Kidney epithelial cell (primary cell): Measurements from ENCODE around the gene GRK3. TPM values are rescaled to one million over a fixed set of nuclear protein-coding genes. Genes with fewer than 3 reads are reported as not detected.
A peak's percentile ranks its signal among the peaks of the same experiment; 100 is the strongest.
"Not testable (repeated sequence)": the region's sequence is repeated elsewhere in the genome, so short reads cannot be mapped to it uniquely, and the experiment has no call there.

Experiments used
- DNase-seq: peaks from one replicate; pipeline ENCODE4 v3.0.0-alpha.2; 2010; ENCODE audit warnings: low read depth
- H3K27me3 ChIP-seq: 2 replicates; pipeline ENCODE4 v1.6.0; 2011; ENCODE audit warnings: low read length; ENCODE audit not compliant: control insufficient read depth, insufficient read depth
- H3K36me3 ChIP-seq: 2 replicates; pipeline ENCODE4 v1.5.1; 2011; ENCODE audit warnings: low read length; ENCODE audit not compliant: control insufficient read depth, insufficient read depth
- H3K4me3 ChIP-seq: 2 replicates; pipeline ENCODE4 v1.5.1; 2011; ENCODE audit warnings: low read depth, mild to moderate bottlenecking, control low read depth, low read length
- total RNA-seq: library from RNA; depleted of rRNA; stranded (reverse); fragments of >200 nt; gene quantifications from 2 replicates; pipeline ENCODE4 v1.2.3, GENCODE V29; 2015
- TF ChIP-seq, protein P1 (sequence below): IDR thresholded peaks from 2 replicates; pipeline ENCODE4 v1.5.1; 2011; ENCODE audit warnings: mild to moderate bottlenecking, moderate library complexity, low read length, control low read depth, inconsistent platforms; ENCODE audit not compliant: insufficient read depth, poor library complexity, severe bottlenecking

Gene GRK3
- 5.8 and 7.6 TPM in 2 replicates for total RNA-seq

DNA sequence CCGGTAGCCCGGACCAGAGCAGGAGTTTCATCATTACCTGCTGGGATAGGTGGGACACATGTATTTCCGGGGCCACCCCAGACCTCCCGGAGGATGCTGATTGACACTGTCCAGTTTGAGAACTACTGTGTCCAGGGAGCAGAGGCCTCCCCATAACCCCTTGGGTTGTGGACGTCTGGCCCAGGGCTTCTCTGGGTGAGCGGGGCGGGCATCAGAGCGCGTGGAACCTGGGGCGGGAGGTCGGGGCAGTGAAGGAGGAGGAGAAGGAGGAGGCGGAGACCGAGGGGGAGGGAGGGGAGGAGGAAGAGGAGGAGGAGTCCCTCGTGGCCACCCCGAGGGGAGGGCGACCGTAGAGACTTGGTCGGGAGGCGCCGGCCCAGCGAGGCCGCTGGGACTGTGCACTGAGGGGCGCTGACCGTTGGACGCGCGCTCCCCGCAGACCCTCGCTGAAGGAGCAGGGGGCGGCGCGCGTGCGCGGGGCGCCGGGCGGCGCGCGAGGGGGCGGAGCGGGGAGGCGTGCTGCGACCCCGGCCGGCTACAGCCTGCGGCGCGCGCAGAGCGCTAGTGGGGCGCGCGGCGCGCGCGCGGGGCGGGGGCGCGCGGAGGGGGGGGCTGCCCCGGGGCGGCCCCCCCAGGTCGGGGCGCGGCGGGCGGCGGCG, at the start of gene GRK3:
Gene GRK3, plus strand, starts transcription at position 356 of the 659 bp plus-strand sequence. CDS start 366 bp downstream, outside the sequence.
- H3K4me3 ChIP-seq: peak within 1 kb of the TSS; percentile 59
- no peaks in the 10 kb centered on the region for H3K36me3 ChIP-seq
- H3K27me3 ChIP-seq: peaks cover 14% of the 10 kb centered on the region
- no peak for DNase-seq
- TF ChIP-seq, protein P1, sequence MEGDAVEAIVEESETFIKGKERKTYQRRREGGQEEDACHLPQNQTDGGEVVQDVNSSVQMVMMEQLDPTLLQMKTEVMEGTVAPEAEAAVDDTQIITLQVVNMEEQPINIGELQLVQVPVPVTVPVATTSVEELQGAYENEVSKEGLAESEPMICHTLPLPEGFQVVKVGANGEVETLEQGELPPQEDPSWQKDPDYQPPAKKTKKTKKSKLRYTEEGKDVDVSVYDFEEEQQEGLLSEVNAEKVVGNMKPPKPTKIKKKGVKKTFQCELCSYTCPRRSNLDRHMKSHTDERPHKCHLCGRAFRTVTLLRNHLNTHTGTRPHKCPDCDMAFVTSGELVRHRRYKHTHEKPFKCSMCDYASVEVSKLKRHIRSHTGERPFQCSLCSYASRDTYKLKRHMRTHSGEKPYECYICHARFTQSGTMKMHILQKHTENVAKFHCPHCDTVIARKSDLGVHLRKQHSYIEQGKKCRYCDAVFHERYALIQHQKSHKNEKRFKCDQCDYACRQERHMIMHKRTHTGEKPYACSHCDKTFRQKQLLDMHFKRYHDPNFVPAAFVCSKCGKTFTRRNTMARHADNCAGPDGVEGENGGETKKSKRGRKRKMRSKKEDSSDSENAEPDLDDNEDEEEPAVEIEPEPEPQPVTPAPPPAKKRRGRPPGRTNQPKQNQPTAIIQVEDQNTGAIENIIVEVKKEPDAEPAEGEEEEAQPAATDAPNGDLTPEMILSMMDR: no peak

DNA sequence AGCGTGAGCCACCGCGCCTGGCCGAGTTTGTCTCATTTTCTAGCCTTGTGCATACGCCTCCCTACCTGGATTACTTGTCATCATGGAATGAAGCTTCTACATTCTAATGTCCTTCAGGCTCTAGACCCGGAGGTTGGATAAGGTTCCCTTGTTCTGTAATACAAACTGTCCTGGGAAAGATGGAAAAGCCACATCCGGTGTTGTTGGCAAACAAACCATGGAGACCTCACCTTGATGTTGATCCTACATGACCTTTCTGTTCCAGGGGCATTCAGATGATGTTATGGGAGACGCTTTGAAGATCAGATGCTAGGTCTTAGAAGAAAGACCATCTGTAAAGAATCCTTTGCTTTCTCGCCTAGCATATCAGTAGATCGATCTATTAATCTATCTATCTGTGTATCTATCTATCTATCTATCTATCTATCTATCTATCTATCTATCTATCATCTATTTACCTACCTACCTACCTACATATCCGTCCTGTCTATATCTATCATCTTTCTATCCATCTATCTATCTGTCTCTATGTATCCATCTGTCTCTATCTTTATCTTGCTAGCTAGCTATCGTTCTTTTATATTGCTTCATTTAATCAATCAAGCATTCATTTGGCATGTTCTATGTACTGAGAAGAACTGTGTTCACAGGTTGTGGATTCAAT, 46.3 kb upstream of the GRK3 start:
- H3K27me3 ChIP-seq: no peaks in the 10 kb centered on the region
- H3K4me3 ChIP-seq: no peak overlapping the region
- DNase-seq: no peak
- no peaks in the 10 kb centered on the region for H3K36me3 ChIP-seq
- TF ChIP-seq, protein P1: no peak

DNA sequence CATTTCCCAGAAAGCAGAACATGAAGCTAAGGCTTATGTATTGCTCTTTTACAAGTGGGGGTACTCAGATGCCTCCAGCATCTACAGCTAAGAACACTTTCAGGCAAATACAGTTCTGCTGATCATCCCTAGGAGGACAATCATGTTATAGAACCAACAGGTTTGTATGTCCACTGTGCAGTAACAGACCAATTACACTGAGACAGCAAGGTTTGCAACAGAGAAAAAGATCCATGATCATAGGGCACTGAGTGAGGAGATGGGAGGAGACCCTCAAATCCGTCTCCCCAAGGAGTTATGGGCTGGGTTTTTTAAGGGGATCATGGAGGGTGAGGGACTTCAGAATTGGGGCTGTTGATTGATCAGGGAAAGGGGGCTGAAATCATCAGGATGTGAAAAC, 39.1 kb upstream of the GRK3 start:
- no peaks in the 10 kb centered on the region for H3K27me3 ChIP-seq
- TF ChIP-seq, protein P1: no peak

DNA sequence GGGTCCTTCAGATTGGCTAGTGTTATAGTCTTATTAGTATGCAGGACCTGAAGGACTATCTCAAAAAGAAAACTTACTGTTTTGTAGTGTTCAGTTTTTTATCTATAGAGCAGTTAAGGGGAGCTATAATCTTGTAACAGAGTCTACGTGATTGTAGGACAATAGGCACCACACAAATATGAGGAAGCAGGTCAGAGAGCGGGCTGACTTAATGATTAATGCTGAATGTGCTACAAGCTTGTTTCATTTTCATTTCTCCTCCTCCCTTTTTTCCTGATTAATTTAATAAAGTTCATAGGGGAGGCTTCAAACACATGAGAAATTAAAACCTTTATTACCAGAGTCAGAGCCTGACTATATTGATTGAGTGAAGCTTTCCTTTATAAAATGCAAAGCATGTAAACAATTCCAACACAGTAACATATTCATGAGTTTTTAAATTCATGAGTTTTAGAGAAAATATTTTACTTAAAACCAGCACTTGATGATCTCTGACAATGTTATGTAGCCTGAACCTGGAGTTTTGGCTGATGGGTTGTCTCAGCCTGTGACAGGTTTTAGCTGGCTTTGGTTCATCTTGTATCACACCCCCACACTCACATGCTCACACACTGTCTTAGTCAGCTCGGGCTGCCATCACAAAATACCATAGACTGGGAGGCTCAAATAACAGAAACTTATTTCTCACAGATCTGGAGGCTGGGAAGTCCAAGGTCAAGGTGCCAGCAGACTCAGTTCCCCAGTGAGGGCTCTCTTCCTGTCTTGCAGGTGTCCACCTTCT, 38.5 kb upstream of the GRK3 start:
- not testable (repeated sequence) for H3K27me3 ChIP-seq, H3K4me3 ChIP-seq, H3K36me3 ChIP-seq, DNase-seq

More for the DNA sequence above, 39.1 kb upstream of the GRK3 start:
- no peak for DNase-seq
- Histone ChIP-seq H3K36me3 (no peaks in the 10 kb centered on the region), H3K4me3 (no peak overlapping the region)

DNA sequence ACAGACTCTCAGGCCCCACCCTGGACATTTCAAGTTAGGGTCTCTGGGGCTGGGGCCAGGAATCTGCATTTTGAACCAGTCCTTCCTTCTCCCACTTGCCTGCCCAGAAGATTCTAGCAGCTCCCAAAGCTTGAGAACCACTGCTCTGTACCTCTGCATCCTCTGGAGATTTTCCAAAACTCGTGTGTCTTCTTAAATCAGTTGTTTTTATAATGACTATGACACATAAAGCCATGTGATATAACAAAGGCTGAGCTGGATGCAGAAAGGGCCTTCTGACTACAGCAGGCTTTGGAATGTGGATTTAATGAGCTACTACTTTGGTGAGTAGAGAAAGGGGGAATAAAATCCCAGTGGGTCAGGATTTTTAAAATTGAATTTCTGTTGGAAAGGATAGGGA, 37.5 kb upstream of the GRK3 start:
- not testable (repeated sequence) for DNase-seq, H3K4me3 ChIP-seq, H3K36me3 ChIP-seq, H3K27me3 ChIP-seq

DNA sequence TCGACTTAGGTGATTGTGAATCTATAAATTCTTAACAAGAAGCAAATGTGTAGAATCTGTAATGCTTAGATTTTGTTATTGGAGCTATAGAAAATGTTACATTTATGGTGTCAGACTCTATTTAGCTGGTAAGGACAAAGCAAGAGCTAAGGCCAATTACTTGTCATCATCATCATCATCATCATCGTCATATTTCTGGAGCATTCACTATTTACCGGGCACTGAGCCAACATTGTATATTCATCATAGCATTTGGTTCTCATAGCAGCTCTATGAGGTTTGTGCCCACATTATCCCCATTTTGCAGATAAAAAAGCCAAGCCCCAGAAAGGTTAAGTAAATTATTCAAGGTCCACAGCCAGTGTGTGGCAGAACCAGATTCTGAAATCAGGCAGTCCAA, 36.4 kb upstream of the GRK3 start:
- H3K27me3 ChIP-seq, H3K36me3 ChIP-seq, DNase-seq, H3K4me3 ChIP-seq: not testable (repeated sequence)

DNA sequence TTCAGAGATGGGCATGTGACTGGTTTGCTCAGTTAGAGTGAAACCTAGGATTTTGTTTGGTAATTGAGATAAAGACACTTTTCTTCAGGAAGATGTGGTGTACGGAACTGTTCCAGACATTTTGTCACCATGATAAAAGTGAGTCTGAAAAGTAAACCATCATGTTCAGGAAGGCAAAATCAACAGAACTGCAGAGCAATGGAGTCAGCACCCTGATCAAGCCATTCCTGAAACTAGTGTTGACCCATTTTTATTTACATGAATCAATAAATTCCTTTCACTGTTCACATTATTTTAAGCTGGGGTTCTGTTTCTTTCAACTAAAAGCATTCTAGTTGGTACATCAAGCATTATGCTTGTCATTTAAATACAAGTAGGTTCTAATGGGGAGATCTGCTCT, 35.4 kb upstream of the GRK3 start:
- DNase-seq, H3K36me3 ChIP-seq, H3K4me3 ChIP-seq, H3K27me3 ChIP-seq: not testable (repeated sequence)

DNA sequence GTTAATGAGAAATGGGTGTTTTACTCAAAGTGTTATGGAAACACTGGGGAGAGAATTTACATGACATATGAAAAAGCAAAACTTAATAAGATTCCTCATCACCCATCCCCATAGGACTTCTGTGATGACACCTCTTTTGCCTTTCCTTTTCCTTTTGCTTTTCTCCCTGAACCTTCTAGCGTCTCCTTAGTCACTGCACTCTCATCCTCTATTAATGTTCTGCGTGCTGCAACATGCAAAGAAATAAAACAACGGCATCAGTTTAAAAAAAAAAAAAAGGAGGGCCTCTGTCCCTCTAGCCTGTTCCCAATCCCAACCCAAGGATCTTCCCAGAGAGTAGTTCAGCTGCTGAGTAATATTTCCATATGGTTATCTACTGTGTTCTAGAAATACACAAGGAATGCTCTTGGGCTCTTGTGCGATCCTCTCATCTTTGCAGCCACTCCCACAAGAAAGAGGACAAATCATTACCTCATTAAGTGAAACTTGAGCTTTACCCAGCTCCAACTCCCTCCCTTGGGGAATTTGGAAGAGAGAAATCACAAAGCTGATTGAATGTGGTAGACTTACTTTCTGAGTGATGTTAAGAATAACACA, 34.8 kb upstream of the GRK3 start:
- not testable (repeated sequence) for H3K36me3 ChIP-seq, H3K4me3 ChIP-seq, DNase-seq, H3K27me3 ChIP-seq

DNA sequence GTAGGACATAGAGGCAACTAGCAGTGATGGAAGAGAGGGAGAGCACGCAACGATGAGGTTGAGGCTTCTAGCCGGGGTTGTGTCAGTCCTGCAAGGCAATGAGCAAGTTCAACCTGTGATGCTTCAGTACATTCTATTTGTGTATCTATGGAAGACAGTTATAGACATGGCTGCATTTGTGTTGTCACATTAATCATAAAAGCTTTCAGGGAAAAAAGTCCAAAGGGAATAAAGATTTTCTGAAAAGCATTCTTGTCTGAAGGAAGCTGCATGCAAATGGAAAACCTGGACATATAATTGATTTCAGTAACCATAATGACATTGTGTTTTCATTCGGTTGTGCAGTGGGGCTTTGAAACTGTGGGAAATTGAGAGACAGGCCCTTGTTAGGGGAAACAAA, 32.8 kb upstream of the GRK3 start:
- H3K36me3 ChIP-seq, H3K4me3 ChIP-seq, H3K27me3 ChIP-seq, DNase-seq: not testable (repeated sequence)
